H9 (cell line): ENCODE data around the gene DIS3L2. TPM values are rescaled to one million over a fixed set of nuclear protein-coding genes. Genes with fewer than 3 reads are reported as not detected.

Source experiments
- DNase-seq: peaks from one replicate; pipeline ENCODE4 v3.0.0-alpha.2; 2017
- H2AFZ ChIP-seq: one replicate; pipeline ENCODE4 v1.6.1; 2013; ENCODE audit warnings: mild to moderate bottlenecking, low read length, control low read depth, moderate library complexity
- H2AK5ac ChIP-seq: 2 replicates; pipeline ENCODE4 v1.6.1; 2013; ENCODE audit warnings: low read length, control low read depth, mixed read lengths; ENCODE audit not compliant: insufficient read length
- H2BK120ac ChIP-seq: one replicate; pipeline ENCODE4 v1.6.1; 2013; ENCODE audit warnings: low read depth, mild to moderate bottlenecking, low read length, control low read depth, inconsistent platforms; ENCODE audit not compliant: poor library complexity, severe bottlenecking
- H2BK12ac ChIP-seq: 2 replicates; pipeline ENCODE4 v1.6.1; 2013; ENCODE audit warnings: low read length, control low read depth, mixed read lengths, low read depth; ENCODE audit not compliant: insufficient read length
- H2BK15ac ChIP-seq: 2 replicates; pipeline ENCODE4 v1.6.1; 2013; ENCODE audit warnings: low read depth, low read length, control low read depth
- H2BK20ac ChIP-seq: one replicate; pipeline ENCODE4 v1.6.1; 2013; ENCODE audit warnings: low read depth, mild to moderate bottlenecking, low read length, control low read depth, inconsistent platforms; ENCODE audit not compliant: poor library complexity, severe bottlenecking
- H2BK5ac ChIP-seq: 2 replicates; pipeline ENCODE4 v1.6.1; 2013; ENCODE audit warnings: low read length, control low read depth, mixed read lengths; ENCODE audit not compliant: insufficient read length
- H3K14ac ChIP-seq: 2 replicates; pipeline ENCODE4 v1.6.1; 2013; ENCODE audit warnings: low read length, control low read depth; ENCODE audit not compliant: insufficient read depth
- H3K18ac ChIP-seq: 2 replicates; pipeline ENCODE4 v1.6.1; 2013; ENCODE audit warnings: low read depth, mild to moderate bottlenecking, mixed read lengths, low read length, control low read depth; ENCODE audit not compliant: insufficient read length
- H3K23ac ChIP-seq: 2 replicates; pipeline ENCODE4 v1.6.1; 2013; ENCODE audit warnings: low read length, control low read depth, mixed read lengths, low read depth; ENCODE audit not compliant: insufficient read length
- H3K23me2 ChIP-seq: 2 replicates; pipeline ENCODE4 v1.6.1; 2013; ENCODE audit warnings: low read depth, mild to moderate bottlenecking, mixed read lengths, low read length, control low read depth; ENCODE audit not compliant: insufficient read length, poor library complexity, severe bottlenecking
- H3K27ac ChIP-seq: 2 replicates; pipeline ENCODE4 v1.5.1; 2013; ENCODE audit warnings: low read length, control low read depth, mixed read lengths, low read depth; ENCODE audit not compliant: insufficient read length
- H3K27me3 ChIP-seq: 2 replicates; pipeline ENCODE4 v1.6.1; 2013; ENCODE audit warnings: low read length, control low read depth, inconsistent platforms; ENCODE audit not compliant: insufficient read depth
- H3K4ac ChIP-seq: 2 replicates; pipeline ENCODE4 v1.6.1; 2013; ENCODE audit warnings: low read depth, mild to moderate bottlenecking, control low read depth, inconsistent platforms, low read length, moderate library complexity
- H3K4me1 ChIP-seq: 2 replicates; pipeline ENCODE4 v1.6.1; 2013; ENCODE audit warnings: low read length, control low read depth, inconsistent platforms; ENCODE audit not compliant: insufficient read depth
- H3K4me2 ChIP-seq: 2 replicates; pipeline ENCODE4 v1.6.1; 2013; ENCODE audit warnings: low read length, control low read depth, mixed read lengths; ENCODE audit not compliant: insufficient read length, insufficient read depth
- H3K56ac ChIP-seq: 2 replicates; pipeline ENCODE4 v1.6.1; 2013; ENCODE audit warnings: low read depth, mild to moderate bottlenecking, mixed read lengths, low read length, control low read depth; ENCODE audit not compliant: insufficient read length
- H3K79me1 ChIP-seq: 2 replicates; pipeline ENCODE4 v1.6.1; 2013; ENCODE audit warnings: low read depth, mild to moderate bottlenecking, moderate library complexity, low read length, control low read depth, inconsistent platforms; ENCODE audit not compliant: insufficient read depth, poor library complexity, severe bottlenecking
- H3K79me2 ChIP-seq: 2 replicates; pipeline ENCODE4 v1.6.1; 2013; ENCODE audit warnings: low read length, control low read depth, inconsistent platforms; ENCODE audit not compliant: insufficient read depth
- H3K9ac ChIP-seq: 2 replicates; pipeline ENCODE4 v1.6.1; 2013; ENCODE audit warnings: low read length, control low read depth, mixed read lengths; ENCODE audit not compliant: insufficient read length; ENCODE audit errors: extremely low read depth
- H3K9me3 ChIP-seq: one replicate; pipeline ENCODE4 v1.6.1; 2013; ENCODE audit warnings: low read depth, low read length, inconsistent platforms; ENCODE audit not compliant: control insufficient read depth
- H3T11ph ChIP-seq: one replicate; pipeline ENCODE4 v1.6.1; 2013; ENCODE audit warnings: mild to moderate bottlenecking, low read length, control low read depth, inconsistent platforms
- H4K20me1 ChIP-seq: one replicate; pipeline ENCODE4 v1.6.1; 2013; ENCODE audit not compliant: control insufficient read depth, insufficient read length, insufficient read depth
- H4K5ac ChIP-seq: 2 replicates; pipeline ENCODE4 v1.6.1; 2013; ENCODE audit warnings: low read depth, mild to moderate bottlenecking, mixed read lengths, low read length, control low read depth; ENCODE audit not compliant: insufficient read length
- H4K8ac ChIP-seq: replicated peaks from 2 replicates; pipeline ENCODE4 v1.6.1; 2013; ENCODE audit warnings: low read length, control low read depth, mixed read lengths, low read depth; ENCODE audit not compliant: insufficient read length
- H4K91ac ChIP-seq: 2 replicates; pipeline ENCODE4 v1.6.1; 2013; ENCODE audit warnings: low read depth, mild to moderate bottlenecking, moderate library complexity, mixed read lengths, low read length, control low read depth; ENCODE audit not compliant: insufficient read length
- H3K27ac Mint-ChIP-seq, 3 experiments: 2 replicates in 2 of 3; 3 replicates in 1 of 3; pipeline ENCODE4 v1.8.0; 2020 to 2021; ENCODE audit warnings: mixed read lengths in 3 of 3, mild to moderate bottlenecking in 1 of 3, moderate library complexity in 1 of 3
- H3K27me3 Mint-ChIP-seq: 2 replicates; pipeline ENCODE4 v1.8.0; 2021; ENCODE audit warnings: low read depth, mild to moderate bottlenecking, moderate library complexity, mixed read lengths
- H3K36me3 Mint-ChIP-seq, 3 experiments: 2 replicates in 2 of 3; 3 replicates in 1 of 3; pipeline ENCODE4 v1.8.0; 2020 to 2021; ENCODE audit warnings: low read depth in 3 of 3, mixed read lengths in 3 of 3; ENCODE audit not compliant: insufficient read depth in 1 of 3
- H3K4me1 Mint-ChIP-seq, 2 experiments: 2 replicates each; pipeline ENCODE4 v1.8.0; 2020; ENCODE audit warnings: mixed read lengths in 2 of 2
- H3K4me3 Mint-ChIP-seq, 2 experiments: 2 replicates in 1 of 2; 3 replicates in 1 of 2; pipeline ENCODE4 v1.8.0; 2020 to 2021; ENCODE audit warnings: mild to moderate bottlenecking in 2 of 2, mixed read lengths in 2 of 2, moderate library complexity in 1 of 2
- H3K9me3 Mint-ChIP-seq, 2 experiments: 2 replicates in 1 of 2; 3 replicates in 1 of 2; pipeline ENCODE4 v1.8.0; 2020; ENCODE audit warnings: mild to moderate bottlenecking in 2 of 2, mixed read lengths in 2 of 2, moderate library complexity in 1 of 2
- CTCF ChIP-seq: fragments of 200-600 bp; sonication (generic); conservative IDR thresholded peaks from 3 replicates; pipeline ENCODE4 v1.8.0; 2021; ENCODE audit warnings: antibody characterized with exemption, mild to moderate bottlenecking
- WGBS: extraction: QIAGEN DNeasy Blood & Tissue Kit; methylation state at CpG from one replicate; pipeline ENCODE4 v1.1.7; 2013; ENCODE audit warnings: missing lambda C conversion rate, low lambda C conversion rate, mixed read lengths; ENCODE audit not compliant: insufficient read length; ENCODE audit errors: extremely low coverage; 5-methylcytosine and 5-hydroxymethylcytosine counted together
- total RNA-seq: library from RNA; stranded (reverse); gene quantifications from 2 replicates; pipeline ENCODE4 v1.2.1, GENCODE V29; 2021

The DIS3L2 gene
- total RNA-seq, 1 experiment from 2014 or later = 28.1 TPM

GRCh38 chr2:232354069-232354468 is 392.6 kb downstream of the DIS3L2 start:
- Histone ChIP-seq H2BK12ac (no peak overlapping the region), H3K9ac (no peak overlapping the region), H4K20me1 (no peaks in the 10 kb centered on the region), H3K79me1 (no peaks in the 10 kb centered on the region), H3K4ac (no peak overlapping the region), H3K4me1 (no peaks in the 10 kb centered on the region), H3K9me3 (no peaks in the 10 kb centered on the region), H3K79me2 (no peaks in the 10 kb centered on the region), H4K91ac (no peak overlapping the region), H3K18ac (no peak overlapping the region), H3K14ac (no peak overlapping the region), H3K4me2 (no peak overlapping the region), H3K23me2 (no peaks in the 10 kb centered on the region), H2AK5ac (no peak overlapping the region), H4K5ac (no peak overlapping the region), H3K27me3 (peaks cover 16% of the 10 kb centered on the region; the same call in 1 of the 2 replicates), H2BK20ac (no peak overlapping the region), H2BK120ac (no peak overlapping the region), H2AFZ (no peak overlapping the region), H3K56ac (no peak overlapping the region), H2BK15ac (no peak overlapping the region), H2BK5ac (no peak overlapping the region), H3K27ac (no peak overlapping the region), H3K23ac (no peak overlapping the region), H3T11ph (no peak overlapping the region), H4K8ac (no peak overlapping the region)
- peaks cover 5 to 12% (median 9%) of the 10 kb centered on the region in 3 experiments; a peak in 6 of 7 replicates for H3K36me3 Mint-ChIP-seq
- WGBS = no CpG with 5 or more reads among the region's 5 CpGs
- H3K9me3 Mint-ChIP-seq = peaks cover 12 to 22% of the 10 kb centered on the region in 2 experiments
- peak overlapping the region in 1 of 3 experiments; percentile 67; a peak in 1 of 7 replicates for H3K27ac Mint-ChIP-seq
- no peak overlapping the region for H3K4me3 Mint-ChIP-seq
- no peaks in the 10 kb centered on the region for H3K4me1 Mint-ChIP-seq
- H3K27me3 Mint-ChIP-seq = peaks cover 10% of the 10 kb centered on the region
- TF ChIP-seq CTCF = no peak
- no peak for DNase-seq
